Omental fat pad (tissue), 4 donors: ENCODE results near the gene ACTR6. TPM values are rescaled to one million over a fixed set of nuclear protein-coding genes. Genes with fewer than 3 reads are reported as not detected.

Experiments
- ATAC-seq: fragments of 150-250 bp; one replicate; pipeline ENCODE4 v1.9.1; 2016; ENCODE audit warnings: mild to moderate bottlenecking, moderate library complexity; ENCODE audit not compliant: low FRiP score
- DNase-seq: peaks from one replicate; pipeline ENCODE4 v3.0.0-alpha.2; 2019; ENCODE audit warnings: low spot score
- total RNA-seq, 4 donors: library from RNA; depleted of rRNA; stranded (reverse); fragments of >200 nt; gene quantifications; one replicate each; pipeline ENCODE4 v1.1.0, GENCODE V29; 2016
- TF ChIP-seq, protein P1 (sequence below), 3 donors: fragments of 450-650 bp; IDR thresholded peaks; one replicate each; pipeline ENCODE4 v1.5.1; 2016 to 2017; ENCODE audit warnings: antibody characterized with exemption in 3 of 3, mild to moderate bottlenecking in 3 of 3, moderate library complexity in 2 of 3

The ACTR6 gene
- total RNA-seq = 10 to 100 TPM in 3 of 4 donors, 1 to 10 TPM in 1; 9.5 to 14.3 (median 11.6) TPM

- TF ChIP-seq, protein P1, sequence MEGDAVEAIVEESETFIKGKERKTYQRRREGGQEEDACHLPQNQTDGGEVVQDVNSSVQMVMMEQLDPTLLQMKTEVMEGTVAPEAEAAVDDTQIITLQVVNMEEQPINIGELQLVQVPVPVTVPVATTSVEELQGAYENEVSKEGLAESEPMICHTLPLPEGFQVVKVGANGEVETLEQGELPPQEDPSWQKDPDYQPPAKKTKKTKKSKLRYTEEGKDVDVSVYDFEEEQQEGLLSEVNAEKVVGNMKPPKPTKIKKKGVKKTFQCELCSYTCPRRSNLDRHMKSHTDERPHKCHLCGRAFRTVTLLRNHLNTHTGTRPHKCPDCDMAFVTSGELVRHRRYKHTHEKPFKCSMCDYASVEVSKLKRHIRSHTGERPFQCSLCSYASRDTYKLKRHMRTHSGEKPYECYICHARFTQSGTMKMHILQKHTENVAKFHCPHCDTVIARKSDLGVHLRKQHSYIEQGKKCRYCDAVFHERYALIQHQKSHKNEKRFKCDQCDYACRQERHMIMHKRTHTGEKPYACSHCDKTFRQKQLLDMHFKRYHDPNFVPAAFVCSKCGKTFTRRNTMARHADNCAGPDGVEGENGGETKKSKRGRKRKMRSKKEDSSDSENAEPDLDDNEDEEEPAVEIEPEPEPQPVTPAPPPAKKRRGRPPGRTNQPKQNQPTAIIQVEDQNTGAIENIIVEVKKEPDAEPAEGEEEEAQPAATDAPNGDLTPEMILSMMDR (IDR thresholded peaks at IDR 0.05) = no peak
- DNase-seq (peak; percentile 96), ATAC-seq (peak; percentile 97)
Observed at GRCh38 chr12:100200463-100201181, at the start of gene ACTR6. TSS of gene ACTR6 (plus strand) at chr12:100200815. CDS start at chr12:100200852, 37 bp downstream.

- DNase-seq (no peak), ATAC-seq (no peak)
- TF ChIP-seq, protein P1 (IDR thresholded peaks at IDR 0.05) = no peak
Observed at GRCh38 chr12:100151769-100152168, 48.8 kb upstream of the ACTR6 start.

DNA sequence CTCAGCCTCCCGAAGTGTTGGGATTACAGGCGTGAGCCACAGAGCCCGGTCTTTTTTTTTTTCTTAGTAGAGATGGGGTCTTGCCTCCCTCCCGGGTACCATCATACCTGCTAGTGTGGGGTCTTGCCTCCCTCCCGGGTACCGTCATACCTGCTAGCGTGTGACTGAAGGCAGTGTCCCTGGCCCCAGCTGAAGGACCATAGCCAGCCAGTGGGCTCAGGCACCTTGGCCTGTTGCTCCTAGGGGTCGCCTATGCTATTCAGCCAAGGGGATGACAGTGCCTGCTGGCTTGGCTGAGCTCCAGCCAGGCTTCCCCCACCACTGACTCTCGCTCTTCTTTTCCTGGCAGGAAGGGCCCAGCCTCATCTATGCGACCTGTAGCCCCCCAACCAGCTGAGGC, 47.5 kb upstream of the ACTR6 start:
- ATAC-seq (no peak), DNase-seq (no peak)
- TF ChIP-seq, protein P1 (IDR thresholded peaks at IDR 0.05) = no peak

DNA sequence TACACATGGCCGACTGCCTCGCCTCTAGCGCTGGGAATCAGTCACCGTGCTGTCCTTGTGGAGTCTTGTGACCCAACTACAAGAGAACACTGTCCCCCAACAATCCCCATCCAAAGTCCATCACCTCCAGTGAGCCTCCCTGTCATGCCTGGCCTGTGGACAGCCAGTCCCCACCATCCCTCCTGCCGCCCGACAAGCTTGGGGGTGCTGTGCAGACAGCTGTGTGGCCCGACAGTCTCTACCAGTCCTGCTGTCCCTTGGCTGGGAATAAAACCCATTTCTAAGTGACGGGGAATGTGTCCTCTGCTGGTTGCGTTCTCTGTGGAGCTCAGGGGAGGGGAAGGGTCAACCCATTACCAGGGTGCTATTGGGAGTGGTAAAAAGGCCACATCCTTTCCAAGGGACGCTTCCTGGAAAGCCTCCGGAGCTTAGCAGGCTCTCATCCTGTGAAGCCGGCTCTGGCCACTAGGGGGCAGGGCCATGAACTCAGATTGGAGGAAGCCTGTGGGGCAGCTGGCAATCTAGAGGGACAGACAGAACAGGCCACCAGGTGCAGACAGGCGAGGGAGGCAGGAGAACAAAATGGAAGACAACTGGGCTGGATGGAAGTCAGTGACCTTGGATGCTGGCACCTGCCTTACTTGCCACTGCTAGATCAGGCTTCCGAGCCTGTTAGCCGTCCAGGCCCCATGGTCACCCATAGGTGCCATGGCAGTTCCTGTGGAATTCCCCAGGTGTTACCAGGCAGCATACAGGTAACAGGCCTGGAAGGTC, 46.0 kb upstream of the ACTR6 start:
- DNase-seq (peak; percentile 81), ATAC-seq (peak; percentile 23)
- TF ChIP-seq, protein P1 (IDR thresholded peaks at IDR 0.05) = peak in 2 of 3 donors; percentile 6 to 47

DNA sequence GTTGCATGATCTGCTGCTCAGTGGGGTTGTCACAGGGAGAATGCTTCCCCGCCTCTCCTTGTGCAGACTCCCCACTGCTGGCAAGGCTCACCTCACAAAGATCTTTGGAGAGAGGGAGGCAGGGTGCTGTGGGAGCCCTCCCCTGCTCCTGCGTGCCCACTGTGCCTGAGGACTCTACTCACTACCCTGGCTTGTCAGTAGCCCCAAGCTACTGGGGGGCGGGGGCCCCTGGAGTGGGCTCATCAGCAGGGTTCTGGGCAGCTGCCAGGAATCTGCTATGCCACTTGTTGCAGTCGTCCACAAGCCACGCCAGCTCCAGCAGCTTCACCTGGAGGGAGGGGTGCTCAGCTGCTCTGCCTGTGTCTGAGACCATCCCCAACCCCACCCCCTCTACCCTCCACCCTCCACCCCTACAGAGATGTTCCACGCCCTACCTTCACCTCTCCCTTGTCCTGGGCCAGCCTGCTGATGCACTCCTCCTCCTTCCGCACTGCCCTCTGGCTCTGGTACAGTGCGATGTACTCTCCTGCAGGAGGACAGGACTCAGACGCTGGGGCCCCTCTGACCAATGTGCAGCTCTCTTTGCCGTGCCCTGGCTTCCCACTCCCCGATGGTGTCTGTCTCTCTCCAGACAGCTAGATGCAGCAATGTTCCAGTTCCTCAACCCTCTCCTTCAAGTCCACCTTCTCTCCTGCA, 43.7 kb upstream of the ACTR6 start:
- no peak for ATAC-seq
- no peak for DNase-seq
- TF ChIP-seq, protein P1 (IDR thresholded peaks at IDR 0.05) = no peak

DNA sequence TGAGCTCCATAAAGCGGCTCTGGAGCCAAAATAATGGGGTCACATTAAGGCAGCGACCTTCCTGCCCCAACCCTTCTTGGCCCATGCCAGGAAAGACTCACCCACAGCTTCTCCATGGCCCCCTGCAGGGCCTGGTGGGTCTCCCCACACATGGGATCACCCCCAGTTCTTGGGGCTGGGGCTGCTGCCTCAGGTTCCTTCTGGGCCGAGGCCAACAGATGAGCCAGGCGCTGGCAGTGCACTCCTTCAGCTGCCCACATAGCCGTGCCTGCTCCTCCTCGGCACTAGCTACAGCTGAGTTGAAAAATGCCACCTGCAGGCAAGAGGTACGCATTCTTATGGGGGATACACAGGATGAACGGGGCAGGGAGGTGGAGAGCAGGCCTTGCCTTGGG, 43.2 kb upstream of the ACTR6 start:
- DNase-seq = no peak
- no peak for ATAC-seq
- TF ChIP-seq, protein P1 (IDR thresholded peaks at IDR 0.05) = no peak
